NOMO-1 treated with dmso at 0.1 percent for 144 hours (cell line): Measurements from ENCODE around the gene LEPROT.

Experiments used
- DNase-seq: peaks from one replicate; lab custom pipeline; 2025; ENCODE audit not compliant: unreplicated experiment; lab: John Stamatoyannopoulos, UW

Gene LEPROT

DNA sequence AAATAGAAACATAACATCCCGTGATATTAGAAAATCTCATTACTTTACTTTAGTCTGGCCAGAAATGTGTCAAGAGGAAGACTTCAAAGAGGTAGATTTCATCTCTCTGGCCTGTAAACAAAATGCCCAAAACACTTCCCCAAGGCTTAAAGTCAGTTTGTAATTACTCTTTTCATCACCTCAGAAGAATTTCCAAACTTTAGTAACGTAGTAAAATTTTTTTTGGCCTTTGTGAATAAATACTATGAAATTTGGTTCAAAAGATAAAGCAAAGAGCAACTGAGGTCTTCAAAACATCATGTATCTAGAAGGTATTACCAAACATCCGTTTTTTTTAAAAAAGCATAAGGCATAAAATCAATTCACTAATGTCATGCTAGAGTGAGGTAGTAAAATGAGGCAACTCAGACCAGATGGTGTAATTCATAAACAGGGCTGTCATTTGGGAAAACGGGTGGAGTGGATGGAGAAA lies 51.4 kb downstream of the LEPROT start:
- no peak for DNase-seq

DNA sequence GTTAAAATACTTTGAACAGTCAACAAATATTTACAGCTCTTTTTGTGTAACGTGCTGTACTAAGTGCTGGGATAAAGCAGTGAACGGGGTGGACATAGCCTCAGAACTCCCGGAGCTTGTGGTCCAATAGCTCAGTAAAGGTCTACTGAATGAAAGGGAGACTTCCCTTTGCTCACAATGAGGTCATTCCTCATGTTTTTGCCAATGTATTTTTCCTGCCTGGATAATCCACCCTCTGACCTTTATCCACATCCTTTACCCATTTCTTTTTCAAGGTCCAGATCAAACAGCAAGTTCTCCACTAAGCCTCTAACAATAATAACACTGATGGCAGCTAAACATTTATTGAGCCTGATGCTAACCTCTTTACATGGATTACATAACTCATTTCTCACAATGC lies 55.9 kb downstream of the LEPROT start:
- DNase-seq, result no peak

DNA sequence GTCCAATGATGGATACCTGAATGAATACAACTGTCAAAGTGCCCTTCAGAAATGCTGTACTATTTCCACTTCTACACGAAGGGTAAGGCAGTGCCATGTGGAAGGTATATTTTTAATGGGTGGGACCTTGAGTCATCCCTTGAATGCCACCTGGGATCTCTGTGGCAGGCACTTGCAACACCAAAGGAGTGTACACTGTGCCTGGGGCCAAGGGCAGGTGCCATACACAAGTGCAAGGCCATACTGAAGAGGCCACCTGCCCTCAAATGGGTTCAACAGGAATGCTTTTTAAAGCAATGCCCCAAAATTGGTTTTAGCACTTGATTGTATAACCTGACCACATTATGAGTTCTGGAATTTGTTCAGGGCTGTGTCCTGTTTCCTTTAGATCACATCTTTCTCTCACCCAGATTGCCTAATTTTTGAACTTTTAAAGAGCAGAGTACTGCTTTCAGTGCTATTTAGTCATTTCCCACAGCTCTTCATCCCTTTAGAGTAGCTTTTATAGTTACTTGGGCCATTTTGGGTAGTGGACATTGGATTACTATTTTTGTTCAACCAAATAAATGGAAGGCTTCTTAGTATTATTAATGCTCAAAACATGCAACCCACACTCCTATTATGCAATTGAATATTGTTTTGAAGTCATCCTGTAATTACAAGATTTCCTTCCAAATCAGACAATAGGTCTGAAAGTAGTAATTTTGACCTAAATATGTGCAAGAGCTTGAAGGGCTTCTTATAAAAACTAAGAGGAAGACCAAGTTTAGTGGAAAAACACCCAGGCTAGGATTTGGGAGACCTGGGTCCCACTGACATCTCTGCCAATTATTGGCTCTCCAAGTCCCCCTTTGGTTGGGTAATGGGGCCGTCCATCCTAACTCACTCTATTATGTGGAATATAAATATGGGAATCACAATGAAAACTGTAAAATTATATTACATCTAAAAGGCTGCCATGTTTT lies 57.2 kb downstream of the LEPROT start:
- DNase-seq, result no peak

DNA sequence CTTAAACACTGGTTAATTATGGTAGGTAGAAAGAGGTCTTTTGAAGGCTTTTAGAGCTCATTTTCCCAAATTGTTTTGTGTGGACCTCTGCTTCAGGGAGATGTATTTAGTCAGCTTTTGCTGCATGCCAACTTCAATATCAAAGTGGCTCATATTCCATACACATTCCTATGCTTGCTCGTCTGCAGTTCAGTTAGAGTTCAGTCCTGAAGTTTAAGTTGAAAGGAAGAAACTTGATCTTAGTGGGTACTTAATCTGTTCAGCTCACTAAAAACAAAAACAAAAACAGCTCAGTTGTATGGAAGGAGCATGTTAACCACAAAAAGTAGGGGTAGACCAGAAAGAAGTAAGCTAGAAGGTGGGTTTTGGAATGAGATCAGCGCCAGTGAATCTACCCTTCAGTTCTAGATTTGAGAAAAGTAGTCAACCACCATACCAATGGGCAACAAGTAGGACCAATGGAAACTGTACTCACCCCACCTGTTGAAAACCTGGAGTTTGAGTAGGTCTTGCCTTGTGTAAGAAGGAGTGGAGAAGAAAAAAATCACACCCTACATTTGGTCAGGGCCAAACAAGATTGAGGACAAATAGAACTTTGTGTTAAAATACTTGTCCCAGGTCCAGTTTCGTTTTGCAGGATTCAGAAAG lies 58.0 kb downstream of the LEPROT start:
- DNase-seq, result no peak

DNA sequence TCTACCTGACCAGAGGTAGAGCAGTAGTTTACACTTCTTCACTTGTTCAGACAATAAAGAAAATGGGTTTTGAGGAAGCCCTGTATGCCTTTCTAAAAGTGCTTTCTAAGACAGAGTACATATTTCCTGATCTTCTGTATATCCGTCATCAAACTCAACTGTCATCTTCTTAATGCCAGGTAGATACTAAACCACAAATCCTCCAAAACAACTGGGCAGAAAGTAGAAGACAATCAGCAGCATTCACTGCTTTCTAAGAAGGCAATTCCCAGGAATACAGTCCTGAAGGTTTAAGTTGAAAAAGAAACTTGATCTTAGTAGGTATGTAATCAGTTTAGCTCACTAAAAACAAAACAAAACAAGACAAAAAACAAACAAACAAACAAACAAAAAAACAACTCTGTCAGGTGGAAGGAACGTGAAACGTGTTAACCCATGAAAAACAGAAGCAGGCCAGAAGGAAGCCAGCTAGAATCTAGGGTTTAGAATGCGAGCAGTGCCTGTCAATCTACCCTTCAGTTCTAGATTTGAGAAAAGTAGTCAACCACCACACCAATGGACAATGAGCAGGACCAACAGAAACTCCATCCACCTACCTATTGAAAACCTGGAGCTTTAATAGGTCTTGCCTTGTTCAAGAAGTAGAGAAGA lies 59.2 kb downstream of the LEPROT start:
- no peak for DNase-seq

DNA sequence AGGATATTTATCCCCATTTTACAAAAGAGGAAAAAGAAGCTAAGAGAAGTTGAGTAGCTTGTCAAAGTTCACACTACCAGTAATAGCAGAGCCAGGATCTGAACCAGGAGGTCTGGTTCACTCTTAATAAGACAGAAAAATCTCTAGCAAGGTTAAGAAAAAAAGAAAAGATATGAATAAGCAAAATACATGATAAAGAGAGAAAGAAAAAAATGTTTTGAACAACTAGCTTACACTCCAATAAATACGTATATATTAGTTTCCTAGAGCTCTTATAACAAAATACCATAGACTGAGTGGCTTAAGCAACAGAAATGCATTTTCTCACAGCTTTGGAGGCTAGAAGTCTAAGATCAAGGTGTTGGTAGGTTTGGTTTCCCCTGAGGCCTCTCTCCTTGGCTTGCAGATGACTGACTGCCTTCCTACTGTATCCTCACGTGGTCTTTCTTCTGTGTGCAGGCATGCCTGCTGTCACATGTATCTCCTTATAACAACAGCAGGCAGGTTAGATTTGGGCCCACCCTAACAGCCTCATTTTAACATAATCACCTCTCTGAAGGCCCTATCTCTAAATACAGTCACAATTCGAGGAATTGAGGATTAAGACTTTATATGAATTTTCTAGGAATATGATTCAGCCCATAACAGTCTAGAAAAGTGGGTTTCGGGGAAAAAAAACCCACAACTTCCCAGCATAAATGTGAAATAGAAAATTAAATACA lies 60.4 kb downstream of the LEPROT start:
- no peak for DNase-seq

DNA sequence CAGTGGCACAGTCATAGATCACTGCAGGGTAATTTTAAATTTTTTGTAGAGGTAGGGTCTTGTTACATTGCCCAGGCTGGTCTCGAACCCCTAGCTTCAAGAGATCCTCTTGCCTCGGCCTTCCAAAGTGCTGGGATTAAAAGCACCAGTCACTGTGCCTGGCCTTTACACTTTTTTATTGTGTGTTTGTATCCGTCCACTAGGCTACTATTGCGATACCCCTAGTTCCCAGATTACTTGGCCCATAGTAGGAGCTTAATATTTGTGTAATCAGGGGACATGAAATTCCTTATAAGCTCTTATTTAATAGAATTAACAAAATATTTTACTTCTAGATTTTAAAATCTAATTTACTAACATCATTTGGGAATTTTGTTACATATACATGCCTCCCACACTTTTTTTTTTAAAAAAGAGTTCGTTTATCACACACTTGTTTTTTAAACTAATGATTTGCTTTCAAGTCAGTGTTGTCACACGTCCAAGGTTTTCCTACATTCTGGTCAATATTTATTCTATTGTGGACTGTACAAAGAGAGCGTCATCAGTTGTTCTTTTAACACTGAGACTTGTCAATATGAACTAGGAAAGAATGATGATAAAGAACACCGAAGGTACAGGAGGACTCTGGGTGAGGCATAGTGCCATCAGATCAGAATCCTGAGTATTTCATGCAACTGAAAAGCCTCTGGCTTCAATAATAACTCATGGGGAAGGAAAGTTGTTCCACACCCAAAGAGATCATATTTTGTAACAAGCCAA lies 63.7 kb downstream of the LEPROT start:
- DNase-seq, result no peak
